GM12878 (cell line): ENCODE measurements around the gene DNAJC7. TPM values are rescaled to one million over a fixed set of nuclear protein-coding genes. Genes with fewer than 3 reads are reported as not detected.

Source experiments
- ATAC-seq: fragments of 200-7000 bp; cut with Tn5 transposase; 3 replicates; pipeline ENCODE4 v1.9.1; 2020; ENCODE audit warnings: mild to moderate bottlenecking, moderate library complexity
- BruUV-seq: library from RNA; stranded (reverse); fragments of 400-500 nt; replicated peaks from 2 replicates; lab custom pipeline; 2021; lab: Mats Ljungman, UMichigan
- CTCF ChIA-PET: fragments of 300-600 bp; sonication (Branson Sonifier 250); formaldehyde crosslinking; extraction: SDS; loops from one replicate; lab custom pipeline; 2021; ENCODE audit warnings: inconsistent platforms; lab: Yijun Ruan, JAX
- POLR2A ChIA-PET: fragments of 350-600 bp; formaldehyde crosslinking; extraction: SDS; loops from one replicate; lab custom pipeline; 2021; ENCODE audit warnings: inconsistent platforms; lab: Charles Lee
- RAD21 ChIA-PET: fragments of 300-600 bp; sonication (Branson Sonifier 250); formaldehyde crosslinking; loops from one replicate; lab custom pipeline; 2023; ENCODE audit warnings: antibody characterized with exemption; ENCODE audit not compliant: unreplicated experiment; lab: Charles Lee
- SMC1A ChIA-PET: fragments of 300-600 bp; sonication (Branson Sonifier 250); formaldehyde crosslinking; loops from one replicate; lab custom pipeline; 2023; ENCODE audit not compliant: unreplicated experiment, uncharacterized antibody; lab: Charles Lee
- DNase-seq: peaks from one replicate; pipeline ENCODE4 v3.0.0-alpha.2; 2011; ENCODE audit warnings: low read depth, low spot score
- FAIRE-seq: peaks from 3 replicates; lab custom pipeline; 2011; peaks lifted over from hg19 to GRCh38; lab: Jason Lieb, UNC
- H2AFZ ChIP-seq: 2 replicates; pipeline ENCODE4 v1.6.0; 2011; ENCODE audit warnings: low read depth, low read length, control low read depth; ENCODE audit not compliant: control insufficient read depth
- H3K27ac ChIP-seq: 2 replicates; pipeline ENCODE4 v1.5.1; 2011; ENCODE audit warnings: control low read depth; ENCODE audit not compliant: control insufficient read depth, insufficient read depth
- H3K27me3 ChIP-seq, 2 experiments: replicated peaks in 1 of 2; 2 replicates each; pipeline versions ENCODE4 v1.6.0 to v1.6.1; 2011; ENCODE audit warnings: low read length in 1 of 2; ENCODE audit not compliant: control insufficient read depth in 2 of 2, insufficient read depth in 2 of 2
- H3K36me3 ChIP-seq, 2 experiments: 2 replicates each; pipeline ENCODE4 v1.5.1; 2011; ENCODE audit warnings: low read length in 1 of 2; ENCODE audit not compliant: control insufficient read depth in 2 of 2, insufficient read depth in 2 of 2
- H3K4me1 ChIP-seq: 2 replicates; pipeline ENCODE4 v1.6.1; 2011; ENCODE audit warnings: mild to moderate bottlenecking, low read length, moderate library complexity, mixed read lengths; ENCODE audit not compliant: control insufficient read depth, insufficient read depth
- H3K4me2 ChIP-seq: 2 replicates; pipeline ENCODE4 v1.6.0; 2011; ENCODE audit warnings: control low read depth; ENCODE audit not compliant: control insufficient read depth, insufficient read depth
- H3K4me3 ChIP-seq: fragments of 200-600 bp; sonication (generic); 2 replicates; pipeline ENCODE4 v1.5.1; 2016
- H3K79me2 ChIP-seq: 2 replicates; pipeline ENCODE4 v1.6.0; 2011; ENCODE audit warnings: low read length; ENCODE audit not compliant: control insufficient read depth, insufficient read depth
- H3K9ac ChIP-seq: 2 replicates; pipeline ENCODE4 v1.8.0; 2011; ENCODE audit warnings: low read length, control low read depth, mixed read lengths; ENCODE audit not compliant: control insufficient read depth, insufficient read depth
- H3K9me3 ChIP-seq: replicated peaks from 3 replicates; pipeline ENCODE4 v1.5.1; 2011; ENCODE audit warnings: mild to moderate bottlenecking, low read length; ENCODE audit not compliant: control insufficient read depth, insufficient read depth
- H4K20me1 ChIP-seq: 2 replicates; pipeline ENCODE4 v1.6.0; 2011; ENCODE audit not compliant: control insufficient read depth, insufficient read depth
- BCL11A ChIP-seq: IDR thresholded peaks from 2 replicates; pipeline ENCODE4 v1.6.1; 2011; ENCODE audit warnings: low read depth, low read length
- BMI1 ChIP-seq: fragments of 450-650 bp; IDR thresholded peaks from 2 replicates; pipeline ENCODE4 v1.6.1; 2016; ENCODE audit warnings: mild to moderate bottlenecking, moderate library complexity, borderline replicate concordance
- EED ChIP-seq: sonication (generic); IDR thresholded peaks from 2 replicates; pipeline ENCODE4 v1.6.1; 2016; ENCODE audit warnings: antibody characterized with exemption, low read depth
- MTA2 ChIP-seq: fragments of 450-650 bp; IDR thresholded peaks from 2 replicates; pipeline ENCODE4 v1.6.1; 2016; ENCODE audit warnings: low read depth, mild to moderate bottlenecking, moderate library complexity
- MTA3 ChIP-seq: IDR thresholded peaks from 2 replicates; pipeline ENCODE4 v1.6.1; 2012; ENCODE audit warnings: low read length, inconsistent platforms, borderline replicate concordance
- PAX5 ChIP-seq: IDR thresholded peaks from 2 replicates; pipeline ENCODE4 v1.6.1; 2011; ENCODE audit warnings: low read depth, low read length, borderline replicate concordance
- RAD21 ChIP-seq: IDR thresholded peaks from 2 replicates; pipeline ENCODE4 v1.6.1; 2011; ENCODE audit warnings: mild to moderate bottlenecking, low read depth, low read length, moderate library complexity; ENCODE audit not compliant: insufficient read depth
- REST ChIP-seq: IDR thresholded peaks from 2 replicates; pipeline ENCODE4 v1.6.1; 2012; ENCODE audit warnings: mild to moderate bottlenecking, low read depth, low read length
- SIX5 ChIP-seq: IDR thresholded peaks from 2 replicates; pipeline ENCODE4 v1.6.1; 2011; ENCODE audit warnings: mild to moderate bottlenecking, low read depth, low read length, moderate library complexity; ENCODE audit not compliant: severe bottlenecking
- ZZZ3 ChIP-seq: IDR thresholded peaks from 2 replicates; pipeline ENCODE4 v1.6.1; 2011; ENCODE audit warnings: low read depth; ENCODE audit not compliant: control insufficient read depth, insufficient read length
- WGBS: methylation state at CpG from one replicate; pipeline ENCODE4 v1.1.6; 2016; ENCODE audit warnings: low lambda C conversion rate; ENCODE audit not compliant: insufficient replicate concordance, insufficient coverage; ENCODE audit errors: missing lambda C conversion rate; 5-methylcytosine and 5-hydroxymethylcytosine counted together
- in situ Hi-C: fragments of 300-500 bp; cut with MboI; formaldehyde crosslinking; loops from 9 replicates; pipeline ENCODE4 v1.14.3; 2018; ENCODE audit warnings: mixed read lengths
- intact Hi-C: fragments of 100-400 bp; cut with micrococcal nuclease; formaldehyde crosslinking; loops from one replicate; pipeline ENCODE4 v1.14.2; 2022; ENCODE audit not compliant: unreplicated experiment
- polyA plus RNA-seq, 11 experiments: library from polyadenylated mRNA; depleted of rRNA in 4 of 11; unstranded in 6 of 11; stranded (reverse) in 5 of 11; fragments of >200 nt; fragmentation: Nextera tagmentation in 4 of 11; fragmentation: Illumina TruSeq in 1 of 11; extraction: Ambion mirVana in 4 of 11; extraction: Trizol in 1 of 11; gene quantifications; 1 replicate in 1 of 11; 2 replicates in 10 of 11; pipeline versions ENCODE4 v1.2.1 to v1.2.3, GENCODE V29; 2011 to 2016; ENCODE audit warnings: inconsistent platforms in 2 of 11, missing spikeins in 2 of 11, low read depth in 1 of 11
- total RNA-seq, 4 experiments: library from RNA; depleted of rRNA in 3 of 4; stranded (reverse); fragments of >200 nt in 3 of 4; fragmentation: Illumina TruSeq in 1 of 4; extraction: Trizol in 1 of 4; gene quantifications; 2 replicates each; pipeline versions ENCODE4 v1.2.1 to v1.2.3, GENCODE V29; 2013 to 2021

DNAJC7 gene
- total and polyA plus RNA-seq, 10 of the 15 experiments (the other 5 are each of a cell fraction or from before 2014, with no cell fraction given): 60.1 to 173 (median 94.9) TPM

DNA sequence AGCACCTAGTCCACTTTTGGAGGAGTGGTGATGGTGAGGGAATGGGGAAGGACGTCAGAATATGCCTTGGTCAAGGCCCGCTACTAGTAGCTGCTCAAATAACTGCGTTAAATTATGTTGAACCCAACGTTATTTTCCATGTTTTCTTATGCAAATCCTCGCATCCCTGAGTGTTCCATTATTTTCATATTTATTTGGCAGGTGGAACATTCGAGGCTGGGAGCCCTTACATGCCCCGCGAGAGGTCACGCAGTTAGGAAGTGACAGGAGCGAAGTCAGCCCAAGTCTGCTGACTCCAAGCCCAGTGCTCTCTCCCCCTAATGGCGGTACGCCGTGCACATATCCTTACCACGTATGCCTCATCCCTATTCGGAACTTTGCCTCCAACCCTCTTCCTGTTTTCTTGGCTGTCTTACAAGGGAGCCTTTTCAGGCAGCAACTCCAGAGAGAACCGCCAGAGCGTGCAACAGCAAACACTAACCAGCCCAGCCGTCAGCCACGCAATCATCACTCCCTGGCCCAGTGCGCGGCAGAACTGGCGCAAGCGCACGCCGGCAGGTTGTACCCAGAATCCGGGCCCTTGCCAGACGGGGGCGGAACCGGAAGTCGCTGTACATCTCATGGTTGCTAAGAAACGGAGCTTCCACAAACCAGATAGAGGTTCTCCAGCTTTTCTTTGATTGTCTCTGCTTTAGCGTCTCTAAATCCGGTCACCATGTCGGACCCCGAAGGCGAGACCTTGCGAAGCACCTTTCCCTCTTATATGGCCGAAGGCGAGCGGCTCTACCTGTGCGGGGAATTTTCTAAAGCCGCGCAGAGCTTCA lies 87.0 kb downstream of the DNAJC7 start, which contains the start of gene ODAD4 (continued):
- peak; percentile 23 for TF ChIP-seq SIX5

- POLR2A ChIA-PET: interaction anchor here (0.7 to 4.8 kb wide), 3 partner anchors 11 to 729 kb away, joined by 5 to 52 read pairs (median 5); partner anchors contain the start of gene ACLY
- in situ Hi-C loops: no loop called here
Measured at GRCh38 chr17:41928693-41929251, 88.5 kb downstream of the DNAJC7 start.

More at GRCh38 chr17:41928693-41929251, 88.5 kb downstream of the DNAJC7 start:
- FAIRE-seq (no peak), DNase-seq (no peak), ATAC-seq (no peak)
- Histone ChIP-seq H3K36me3 (no peaks in the 10 kb centered on the region), H3K27ac (no peak overlapping the region), H2AFZ (no peak overlapping the region), H3K9ac (no peak overlapping the region), H3K4me2 (no peak overlapping the region), H3K4me3 (0 out of 2 replicates have a peak overlapping the region, but pooled peaks have one; percentile 81), H3K9me3 (no peaks in the 10 kb centered on the region), H4K20me1 (no peaks in the 10 kb centered on the region), H3K79me2 (peaks cover 8% of the 10 kb centered on the region), H3K27me3 (no peaks in the 10 kb centered on the region), H3K4me1 (peaks cover 7% of the 10 kb centered on the region)
- CTCF ChIA-PET: interaction anchor here (0.6 to 2.6 kb wide), 5 partner anchors 11 to 320 kb away, joined by 3 to 16 read pairs (median 3); partner anchors contain the start of genes ACLY and CNP
- no TSS peak for BruUV-seq
- WGBS: 69% methylated on average over 6 of the region's 6 CpGs
- TF ChIP-seq ZZZ3: no peak
- no peak for TF ChIP-seq RAD21
- TF ChIP-seq MTA3: no peak
- TF ChIP-seq REST: no peak
- TF ChIP-seq EED: no peak
- no peak for TF ChIP-seq PAX5
- TF ChIP-seq BCL11A: no peak
- no peak for TF ChIP-seq BMI1
- TF ChIP-seq MTA2: no peak
- SMC1A ChIA-PET: interaction anchor here (3.2 kb wide), 1 partner anchor 11 kb away, joined by 19 read pairs; the partner anchor contains the start of gene ACLY
- intact Hi-C loops: no loop called here
- RAD21 ChIA-PET: interaction anchor here (3.4 kb wide), 1 partner anchor 11 kb away, joined by 23 read pairs; the partner anchor contains the start of gene ACLY
